ENCODE data around the gene COX5B. TPM values are rescaled to one million over a fixed set of nuclear protein-coding genes. Genes with fewer than 3 reads are reported as not detected.
"Not testable (repeated sequence)": the region's sequence is repeated elsewhere in the genome, so short reads cannot be mapped to it uniquely, and the experiment has no call there.

The COX5B gene
- 1,000 to 10,000 TPM in 1 of 4 donors, 100 to 1,000 TPM in 3; 104 to 1,249 (median 289) TPM for total RNA-seq

- DNase-seq = peak; percentile 99
- intact Hi-C loops (cut with DNase I; ENCODE audit: low total_unique reads) = no loop called here
- Histone ChIP-seq H3K9me3 (no peaks in the 10 kb centered on the region), H3K27me3 (no peaks in the 10 kb centered on the region), H3K27ac (peak within 1 kb of the TSS; percentile 92), H3K4me3 (peak within 1 kb of the TSS; percentile 90 to 96), H3K4me1 (no peaks in the 10 kb centered on the region), H3K36me3 (no peaks in the 10 kb centered on the region)
- peak in 3 of 4 experiments; percentile 11 to 38 (median 22) for TF ChIP-seq CTCF (IDR thresholded peaks at IDR 0.05)
- peak; percentile 76 to 91 for TF ChIP-seq POLR2A (IDR thresholded peaks at IDR 0.05)
Measured at GRCh38 chr2:97645695-97646629, at the start of gene COX5B. Gene COX5B, plus strand, starts transcription at chr2:97646062. Its CDS starts 25 bp downstream, at chr2:97646087.

GRCh38 chr2:97596180-97596579, 49.7 kb upstream of the COX5B start:
- H3K27me3 ChIP-seq; H3K4me3 ChIP-seq; H3K9me3 ChIP-seq; intact Hi-C loops (cut with DNase I; ENCODE audit: low total_unique reads); DNase-seq; H3K4me1 ChIP-seq; H3K36me3 ChIP-seq; H3K27ac ChIP-seq: not testable (repeated sequence)

- H3K4me3 ChIP-seq; intact Hi-C loops (cut with DNase I; ENCODE audit: low total_unique reads); H3K27me3 ChIP-seq; H3K4me1 ChIP-seq; H3K36me3 ChIP-seq; H3K27ac ChIP-seq; H3K9me3 ChIP-seq; DNase-seq: not testable (repeated sequence)
Measured at GRCh38 chr2:97601537-97601936, 44.3 kb upstream of the COX5B start.

GRCh38 chr2:97605109-97605508, 40.8 kb upstream of the COX5B start:
- intact Hi-C loops (cut with DNase I; ENCODE audit: low total_unique reads); H3K27ac ChIP-seq; H3K27me3 ChIP-seq; H3K4me1 ChIP-seq; DNase-seq; H3K36me3 ChIP-seq; H3K9me3 ChIP-seq; H3K4me3 ChIP-seq: not testable (repeated sequence)

GRCh38 chr2:97605524-97606339, 40.1 kb upstream of the COX5B start:
- H3K27ac ChIP-seq; H3K4me1 ChIP-seq; H3K36me3 ChIP-seq; DNase-seq; H3K27me3 ChIP-seq; H3K4me3 ChIP-seq; intact Hi-C loops (cut with DNase I; ENCODE audit: low total_unique reads); H3K9me3 ChIP-seq: not testable (repeated sequence)

GRCh38 chr2:97608745-97609144, 37.1 kb upstream of the COX5B start:
- H3K4me1 ChIP-seq; intact Hi-C loops (cut with DNase I; ENCODE audit: low total_unique reads); H3K9me3 ChIP-seq; H3K4me3 ChIP-seq; H3K27ac ChIP-seq; DNase-seq; H3K27me3 ChIP-seq; H3K36me3 ChIP-seq: not testable (repeated sequence)

GRCh38 chr2:97611895-97612294, 34.0 kb upstream of the COX5B start:
- H3K9me3 ChIP-seq; H3K27ac ChIP-seq; intact Hi-C loops (cut with DNase I; ENCODE audit: low total_unique reads); H3K27me3 ChIP-seq; H3K4me1 ChIP-seq; H3K4me3 ChIP-seq; DNase-seq; H3K36me3 ChIP-seq: not testable (repeated sequence)

GRCh38 chr2:97615746-97616145, 30.1 kb upstream of the COX5B start:
- H3K4me3 ChIP-seq; H3K27me3 ChIP-seq; intact Hi-C loops (cut with DNase I; ENCODE audit: low total_unique reads): not testable (repeated sequence)

More at GRCh38 chr2:97615746-97616145, 30.1 kb upstream of the COX5B start:
- H3K9me3 ChIP-seq, H3K36me3 ChIP-seq, H3K4me1 ChIP-seq, H3K27ac ChIP-seq, DNase-seq: not testable (repeated sequence)

Data from uterus (tissue), 4 donors.